Raji (cell line): ENCODE data around the gene C1orf52.

Source experiments
- POLR2A ChIP-seq: IDR thresholded peaks from 2 replicates; pipeline ENCODE4 v1.6.1; 2011; ENCODE audit warnings: low read depth, low read length, control low read depth; ENCODE audit not compliant: insufficient read depth

Gene C1orf52

DNA sequence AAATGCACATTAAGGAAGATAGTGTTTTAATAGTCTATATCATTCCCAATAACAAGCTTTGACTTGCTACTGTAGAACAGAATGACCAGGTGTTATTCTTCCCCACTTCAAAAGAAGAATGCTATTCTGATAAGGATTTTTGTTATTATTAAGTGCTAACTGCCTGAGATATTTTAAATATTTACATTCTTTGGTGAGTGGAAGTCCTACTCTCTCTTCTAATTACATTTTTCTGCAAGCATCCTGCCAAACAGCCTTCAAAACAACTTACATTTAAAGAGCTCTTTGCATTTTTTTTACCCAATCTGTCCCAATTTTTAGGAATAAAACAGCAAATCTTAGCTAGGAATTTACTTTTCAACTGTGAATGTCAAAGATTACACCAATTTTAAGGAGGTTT is 35.2 kb downstream of the C1orf52 start:
- no peak for TF ChIP-seq POLR2A

DNA sequence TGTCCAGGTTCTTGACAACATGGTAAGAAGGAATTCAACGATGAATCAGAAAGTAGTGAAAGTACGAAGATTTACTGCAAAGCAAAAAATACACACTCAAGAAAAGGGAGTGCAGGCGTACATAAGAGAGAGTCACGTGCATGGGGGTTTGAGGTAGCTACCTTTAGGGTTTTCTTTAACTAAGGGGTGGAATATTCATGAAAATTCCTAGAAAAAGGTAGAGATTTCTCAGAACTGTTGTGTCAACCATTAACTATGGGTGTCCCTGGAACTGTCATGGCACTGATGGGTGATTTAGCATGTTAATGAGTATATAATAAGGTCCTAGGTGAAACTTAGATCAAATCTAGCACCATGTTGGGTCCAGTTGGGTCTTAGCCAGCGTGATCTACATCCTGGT is 36.1 kb downstream of the C1orf52 start:
- no peak for TF ChIP-seq POLR2A

DNA sequence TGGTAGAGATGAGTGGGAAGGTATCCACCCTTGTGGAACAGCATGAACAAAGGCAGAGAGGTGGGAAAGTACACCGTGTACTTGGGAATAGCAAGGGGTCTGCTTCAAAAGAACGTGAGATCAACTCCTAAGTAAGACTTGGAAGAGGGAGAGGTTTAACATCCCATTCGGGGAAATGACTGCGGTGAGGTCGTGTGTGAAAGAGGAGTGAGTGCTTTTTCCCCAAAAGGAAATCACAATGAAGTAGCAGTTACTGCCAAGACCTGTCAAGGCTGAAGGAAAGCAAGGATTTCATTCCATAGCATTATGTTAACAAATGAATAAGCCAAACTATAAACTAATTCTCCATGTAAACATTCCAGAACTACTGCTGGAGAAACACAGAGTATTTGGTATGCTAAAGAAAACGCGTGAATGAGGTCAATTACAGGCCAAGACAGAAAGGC is 38.7 kb downstream of the C1orf52 start:
- TF ChIP-seq POLR2A = no peak

DNA sequence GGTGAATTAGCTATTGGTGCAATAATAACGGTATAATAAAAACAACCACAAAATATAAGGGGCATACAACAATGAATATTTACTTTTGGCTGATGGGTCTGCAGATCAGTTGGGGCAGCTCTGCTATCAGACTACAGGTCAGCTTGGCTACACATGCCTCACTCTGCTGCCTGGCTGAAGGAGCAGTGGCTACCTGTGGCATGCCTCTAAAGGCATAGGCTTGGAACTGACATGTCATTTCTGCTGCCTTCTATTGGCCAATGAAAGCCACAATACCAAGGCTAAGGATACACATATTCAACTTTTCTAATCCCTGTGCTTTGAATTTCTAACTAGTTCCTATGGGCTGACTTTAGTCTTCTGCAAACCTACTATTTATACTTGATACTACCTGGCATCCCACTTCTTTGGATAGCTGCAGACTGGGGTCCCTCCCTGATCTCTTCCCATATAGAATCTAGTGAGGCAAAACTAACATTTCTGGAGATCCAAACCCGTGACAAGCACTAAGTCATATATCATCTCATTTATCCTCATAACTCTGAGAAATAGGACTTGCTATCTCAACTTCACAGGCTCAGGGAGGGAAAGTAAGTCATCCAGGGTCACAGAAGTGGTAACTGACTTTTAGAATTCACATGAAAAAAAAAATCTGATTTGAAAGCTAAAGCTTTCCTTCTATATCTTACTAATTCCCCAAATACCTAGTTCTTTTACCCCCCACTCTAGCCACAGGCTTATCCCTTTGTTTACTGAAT is 39.4 kb downstream of the C1orf52 start:
- no peak for TF ChIP-seq POLR2A

DNA sequence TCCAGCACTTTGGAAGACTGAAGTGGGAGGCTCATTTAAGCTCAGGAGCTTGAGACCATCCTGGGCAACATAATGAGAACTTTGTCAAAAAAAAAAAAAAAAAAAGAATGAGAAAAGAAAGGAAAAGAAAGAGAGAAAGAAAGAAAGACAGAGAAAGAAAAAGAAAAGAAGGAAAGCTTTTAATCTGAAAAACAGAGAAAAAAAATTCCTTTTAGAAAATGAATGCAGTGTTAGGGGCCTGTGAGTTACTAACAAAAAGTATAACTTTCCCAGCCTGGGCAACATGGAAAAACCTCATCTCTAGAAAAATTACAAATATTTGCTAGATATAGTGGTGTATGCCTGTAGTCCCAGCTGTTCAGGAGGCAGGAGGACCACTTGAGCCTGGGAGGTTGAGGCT is 42.8 kb downstream of the C1orf52 start:
- no peak for TF ChIP-seq POLR2A

DNA sequence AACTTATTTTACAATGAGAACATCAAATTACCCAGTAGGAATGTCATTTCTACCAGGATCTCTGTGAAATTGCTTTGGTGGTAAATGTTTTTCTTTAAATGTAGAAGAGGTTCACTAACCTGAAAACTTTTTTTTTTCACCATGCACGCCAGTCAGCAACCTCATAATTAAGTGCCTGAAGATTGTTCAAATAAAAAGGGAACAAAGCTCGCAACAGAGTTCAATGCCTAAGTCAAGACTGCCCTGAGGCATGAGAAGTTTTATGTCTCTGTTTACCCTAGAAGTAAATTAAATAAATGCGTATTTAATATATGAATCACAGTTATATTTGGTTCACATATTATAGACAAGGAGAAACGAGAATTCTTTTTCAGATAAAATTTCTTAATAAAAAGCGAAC is 44.8 kb downstream of the C1orf52 start:
- no peak for TF ChIP-seq POLR2A

DNA sequence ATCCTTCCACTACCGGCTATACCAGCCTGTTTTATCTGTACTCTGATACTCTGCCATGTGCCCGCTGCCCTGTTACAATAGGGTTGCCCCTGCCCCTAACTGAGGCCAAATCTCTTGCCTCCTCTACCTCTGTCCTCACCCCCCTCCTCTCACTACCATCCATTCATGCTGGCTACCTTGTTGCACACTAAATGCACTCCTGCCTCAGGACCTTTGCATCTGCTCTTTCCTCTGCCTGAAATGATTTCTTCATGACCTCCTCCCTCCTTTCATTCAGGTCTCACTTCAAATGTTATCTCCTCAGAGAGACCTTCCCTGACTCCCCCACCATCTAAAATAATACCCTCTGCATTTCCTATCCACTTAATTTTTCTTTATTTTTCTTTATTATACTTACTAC is 51.0 kb downstream of the C1orf52 start:
- TF ChIP-seq POLR2A = no peak

DNA sequence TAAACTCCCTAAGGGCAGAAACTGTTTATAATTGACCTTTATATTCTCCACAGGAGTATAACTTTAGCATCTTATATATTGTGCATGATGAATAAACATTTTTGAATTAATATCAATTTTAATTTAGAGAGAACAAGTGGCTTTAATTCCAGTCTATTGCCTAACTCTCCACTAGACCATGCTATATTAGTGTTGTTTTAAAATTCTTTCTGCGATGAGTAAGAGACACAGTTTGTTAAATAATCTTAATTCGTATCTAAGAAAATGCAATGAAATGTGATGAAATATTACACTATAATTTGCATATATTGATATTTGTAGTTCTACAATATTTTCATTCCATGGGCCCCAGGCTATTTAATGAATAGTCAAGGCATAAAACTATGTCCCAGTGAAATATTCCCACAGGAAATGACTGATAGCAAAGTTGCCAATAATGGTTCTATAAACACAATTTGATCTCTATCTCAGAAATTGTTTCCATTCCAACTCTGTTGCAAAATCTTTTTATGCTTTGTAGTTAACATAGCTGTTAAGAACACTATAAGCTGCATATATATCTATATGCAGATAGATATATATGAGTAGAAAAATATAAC is 55.8 kb downstream of the C1orf52 start:
- TF ChIP-seq POLR2A = no peak

DNA sequence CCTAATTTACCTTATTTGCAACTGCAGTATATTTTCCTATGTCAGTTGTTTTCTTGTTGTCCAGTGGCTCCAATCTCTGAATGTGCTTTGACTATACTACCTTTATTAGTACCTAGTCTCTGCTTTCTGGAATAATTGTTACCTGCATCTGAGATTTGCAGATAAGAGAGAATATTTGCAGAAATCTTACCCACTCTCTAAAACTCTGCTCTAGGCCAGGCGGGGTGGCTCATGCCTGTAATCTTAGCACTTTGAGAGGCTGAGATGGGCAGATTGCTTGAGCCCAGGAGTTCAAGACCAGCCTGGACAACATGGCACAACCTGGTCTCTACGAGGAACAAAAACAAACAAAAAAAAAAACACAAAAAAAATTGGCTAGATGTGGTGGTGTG is 56.6 kb downstream of the C1orf52 start:
- no peak for TF ChIP-seq POLR2A

DNA sequence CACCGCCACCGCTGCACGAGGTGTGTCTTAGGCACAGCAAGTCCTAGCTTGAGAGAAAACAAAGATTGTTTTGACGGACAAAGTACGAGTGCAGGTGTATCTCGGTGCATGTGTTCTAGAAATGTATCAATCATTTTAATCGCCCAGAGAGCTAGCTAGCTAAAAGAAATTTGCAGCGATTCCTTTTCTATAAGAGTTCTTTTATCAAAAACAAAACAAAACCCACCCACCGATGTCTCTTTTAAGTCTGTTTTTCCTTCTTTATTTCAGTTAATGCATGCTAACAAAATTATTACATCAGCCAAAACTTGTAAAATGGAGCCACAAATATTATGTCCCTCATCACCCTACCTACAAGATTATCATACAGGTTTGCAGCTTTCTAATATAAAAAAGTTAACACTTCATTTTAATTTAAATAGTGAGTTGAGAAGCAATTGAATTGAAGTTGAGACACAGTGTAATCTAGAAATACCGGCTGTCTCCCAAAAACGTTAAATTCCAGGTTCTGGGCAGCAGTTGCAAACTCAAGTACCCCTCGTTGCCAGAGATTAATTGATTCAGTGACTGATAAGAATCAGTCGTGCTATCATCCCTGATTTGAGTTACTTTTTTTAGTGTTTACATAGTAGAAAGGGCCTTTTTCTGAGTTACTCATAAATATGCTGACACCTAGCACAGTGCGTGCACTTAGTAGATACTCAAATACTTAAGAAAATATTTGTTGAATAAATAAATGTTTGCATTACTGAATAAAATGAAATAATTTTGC is 57.2 kb downstream of the C1orf52 start:
- no peak for TF ChIP-seq POLR2A

DNA sequence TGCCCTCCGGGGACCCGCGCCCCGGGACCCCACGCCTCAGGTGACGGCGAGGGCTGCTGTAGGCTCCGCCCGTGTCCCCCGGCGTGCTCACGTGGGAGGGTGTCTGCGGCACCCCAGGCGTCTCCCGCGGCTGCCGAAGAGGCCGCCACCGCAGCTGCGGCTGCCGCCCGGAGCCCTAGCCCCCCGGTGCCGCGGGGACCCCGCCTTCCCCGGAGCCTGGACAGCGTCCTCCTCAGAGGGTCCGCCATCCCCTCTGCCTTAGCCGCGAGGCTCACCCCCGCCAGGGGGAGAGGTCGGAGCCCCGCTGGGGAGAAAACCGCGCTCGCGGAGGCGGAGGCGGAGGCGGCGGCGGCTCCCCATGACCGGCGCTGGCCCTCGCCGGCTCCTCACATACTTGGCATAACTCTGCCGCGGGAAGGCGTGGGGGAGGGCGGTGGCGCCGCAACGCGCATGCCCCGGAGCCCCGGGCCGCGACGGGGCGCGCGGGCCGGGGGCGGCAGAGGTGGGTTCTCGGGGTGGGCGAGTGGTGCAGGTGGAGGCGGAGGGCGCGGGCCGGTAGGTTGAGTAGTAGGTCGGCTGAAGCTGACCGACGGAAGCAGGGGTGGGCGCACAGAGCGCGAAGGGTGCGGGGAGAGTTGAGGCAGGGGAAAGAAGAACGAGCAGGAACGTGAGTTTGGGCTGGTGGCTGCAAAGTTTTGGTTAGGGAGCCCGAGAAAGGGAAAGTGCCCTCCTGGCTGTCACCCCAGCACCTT is 57.9 kb downstream of the C1orf52 start:
- no peak for TF ChIP-seq POLR2A

DNA sequence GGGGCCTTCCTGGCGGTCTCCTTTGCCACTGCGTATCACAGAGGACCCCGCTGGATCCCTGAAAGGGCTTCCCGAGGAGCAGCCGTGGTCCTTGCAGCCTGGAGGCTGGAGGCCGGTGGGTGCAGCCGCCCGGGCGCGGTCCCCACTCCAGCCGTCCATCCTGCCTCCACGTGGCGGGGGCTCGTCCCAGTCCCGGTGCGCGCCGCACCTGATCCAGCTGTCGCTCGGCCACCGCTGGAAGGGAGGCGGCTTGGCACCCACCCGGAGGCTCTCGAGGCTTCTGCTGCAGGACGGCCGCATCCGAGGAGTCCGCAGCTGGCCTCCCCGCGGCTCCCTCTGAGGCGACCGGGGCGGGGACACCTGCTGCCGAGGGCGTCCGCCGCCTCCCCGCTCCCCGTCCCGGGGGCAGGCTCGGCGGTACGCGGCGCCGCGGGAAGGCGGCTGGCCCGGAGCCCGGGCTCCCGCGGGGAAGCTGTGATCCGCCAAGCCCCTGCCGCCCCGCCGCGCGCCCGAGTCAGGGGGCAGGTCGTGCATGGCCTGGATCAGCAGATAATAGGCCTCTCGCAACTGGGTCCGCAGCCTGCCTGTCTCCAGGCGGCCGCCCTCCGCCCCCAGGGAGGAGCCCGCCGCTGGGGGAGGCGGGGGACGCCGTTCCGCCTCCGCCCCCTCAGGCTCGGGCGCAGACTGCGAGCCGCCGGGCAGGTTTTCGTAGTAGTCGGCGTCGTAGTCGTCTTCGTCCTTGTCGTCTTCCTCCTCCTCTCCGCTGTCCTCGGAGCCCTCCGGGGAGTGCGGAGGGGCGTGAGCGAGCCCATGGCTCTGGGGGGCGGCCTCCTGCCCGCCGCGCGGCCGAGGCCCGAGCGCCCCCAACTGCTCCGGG is 58.8 kb downstream of the C1orf52 start, which contains the start of gene SYDE2:
SYDE2 (minus strand) TSS at position 554 of the 877 bp plus-strand sequence; CDS start at position 534, 20 bp downstream.
- TF ChIP-seq POLR2A = no peak
